ENCODE measurements around the gene ANKRD16. TPM values are rescaled to one million over a fixed set of nuclear protein-coding genes. Genes with fewer than 3 reads are reported as not detected.

The ANKRD16 gene
- total and polyA plus RNA-seq, 2 of the 13 experiments (the other 11 are each of a cell fraction or from before 2014, with no cell fraction given): 8.0 to 11.4 TPM

DNA sequence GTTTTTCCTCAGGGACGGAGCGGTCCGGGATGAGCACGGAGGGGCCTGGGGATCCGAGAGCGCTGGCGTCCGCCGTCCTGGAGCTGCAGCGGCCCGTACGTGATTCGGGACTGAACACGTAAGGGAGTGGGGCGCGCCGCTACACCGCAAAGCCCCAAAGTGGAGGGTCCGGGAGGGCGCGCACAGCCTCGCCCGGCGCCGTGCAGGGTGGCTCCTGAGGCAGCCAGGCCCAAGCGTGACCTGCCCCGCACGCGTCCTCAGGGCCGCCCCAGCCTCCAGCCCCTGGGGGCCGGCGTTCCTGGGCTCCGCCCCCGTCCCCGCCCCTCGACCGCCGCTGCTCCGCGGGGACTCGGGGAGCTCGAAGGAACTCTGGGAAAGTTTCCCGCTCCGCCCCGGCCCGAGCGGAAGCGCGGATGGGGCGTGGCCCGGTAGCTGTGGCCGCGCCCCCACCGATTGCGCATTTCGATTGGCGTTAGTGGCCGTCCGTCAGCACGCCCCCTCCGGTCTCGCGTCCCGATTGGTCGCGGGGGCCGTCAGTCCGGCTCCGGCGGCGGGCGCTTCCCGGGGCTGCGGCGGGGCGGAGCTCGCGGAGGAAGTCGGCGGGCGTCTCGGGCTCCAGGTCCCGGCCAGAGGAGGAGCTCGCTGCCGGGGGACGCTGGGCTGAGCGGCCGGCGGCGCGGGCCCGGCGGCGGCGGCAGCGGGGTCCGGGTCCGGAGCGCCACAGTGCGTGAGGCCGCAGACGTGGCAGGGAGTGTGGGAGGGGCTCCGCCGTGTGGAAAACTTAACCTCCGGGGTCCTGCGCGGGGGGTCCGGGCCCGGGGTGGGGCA is at the start of gene ANKRD16, which contains the start of gene FBH1 (continued):
- TF ChIP-seq, protein P1, sequence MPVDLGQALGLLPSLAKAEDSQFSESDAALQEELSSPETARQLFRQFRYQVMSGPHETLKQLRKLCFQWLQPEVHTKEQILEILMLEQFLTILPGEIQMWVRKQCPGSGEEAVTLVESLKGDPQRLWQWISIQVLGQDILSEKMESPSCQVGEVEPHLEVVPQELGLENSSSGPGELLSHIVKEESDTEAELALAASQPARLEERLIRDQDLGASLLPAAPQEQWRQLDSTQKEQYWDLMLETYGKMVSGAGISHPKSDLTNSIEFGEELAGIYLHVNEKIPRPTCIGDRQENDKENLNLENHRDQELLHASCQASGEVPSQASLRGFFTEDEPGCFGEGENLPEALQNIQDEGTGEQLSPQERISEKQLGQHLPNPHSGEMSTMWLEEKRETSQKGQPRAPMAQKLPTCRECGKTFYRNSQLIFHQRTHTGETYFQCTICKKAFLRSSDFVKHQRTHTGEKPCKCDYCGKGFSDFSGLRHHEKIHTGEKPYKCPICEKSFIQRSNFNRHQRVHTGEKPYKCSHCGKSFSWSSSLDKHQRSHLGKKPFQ (CRISPR knock-in tag; IDR thresholded peaks at IDR 0.05; ENCODE audit: insufficient replicate concordance): peak; percentile 78
- TF ChIP-seq ETV5 (CRISPR knock-in tag; IDR thresholded peaks at IDR 0.05; ENCODE audit: borderline replicate concordance) (peak; percentile 88; the same call in 1 of the 2 replicates), HOXA5 (CRISPR knock-in tag; IDR thresholded peaks at IDR 0.05) (peak; percentile 65; the same call in 1 of the 2 replicates), TP53 (CRISPR knock-in tag; conservative IDR thresholded peaks at IDR 0.05) (0 out of 2 replicates have a peak, but pooled peaks have one; percentile 53), KLF11 (CRISPR knock-in tag; IDR thresholded peaks at IDR 0.05) (peak; percentile 96; the same call in 1 of the 2 replicates), ELF1 (CRISPR knock-in tag; IDR thresholded peaks at IDR 0.05) (peak; percentile 88), ZNF451 (CRISPR knock-in tag; IDR thresholded peaks at IDR 0.05) (peak; percentile 78; the same call in 1 of the 2 replicates), ERF (CRISPR knock-in tag; IDR thresholded peaks at IDR 0.05) (peak; percentile 74; the same call in 1 of the 2 replicates)
- TF ChIP-seq, protein P2, sequence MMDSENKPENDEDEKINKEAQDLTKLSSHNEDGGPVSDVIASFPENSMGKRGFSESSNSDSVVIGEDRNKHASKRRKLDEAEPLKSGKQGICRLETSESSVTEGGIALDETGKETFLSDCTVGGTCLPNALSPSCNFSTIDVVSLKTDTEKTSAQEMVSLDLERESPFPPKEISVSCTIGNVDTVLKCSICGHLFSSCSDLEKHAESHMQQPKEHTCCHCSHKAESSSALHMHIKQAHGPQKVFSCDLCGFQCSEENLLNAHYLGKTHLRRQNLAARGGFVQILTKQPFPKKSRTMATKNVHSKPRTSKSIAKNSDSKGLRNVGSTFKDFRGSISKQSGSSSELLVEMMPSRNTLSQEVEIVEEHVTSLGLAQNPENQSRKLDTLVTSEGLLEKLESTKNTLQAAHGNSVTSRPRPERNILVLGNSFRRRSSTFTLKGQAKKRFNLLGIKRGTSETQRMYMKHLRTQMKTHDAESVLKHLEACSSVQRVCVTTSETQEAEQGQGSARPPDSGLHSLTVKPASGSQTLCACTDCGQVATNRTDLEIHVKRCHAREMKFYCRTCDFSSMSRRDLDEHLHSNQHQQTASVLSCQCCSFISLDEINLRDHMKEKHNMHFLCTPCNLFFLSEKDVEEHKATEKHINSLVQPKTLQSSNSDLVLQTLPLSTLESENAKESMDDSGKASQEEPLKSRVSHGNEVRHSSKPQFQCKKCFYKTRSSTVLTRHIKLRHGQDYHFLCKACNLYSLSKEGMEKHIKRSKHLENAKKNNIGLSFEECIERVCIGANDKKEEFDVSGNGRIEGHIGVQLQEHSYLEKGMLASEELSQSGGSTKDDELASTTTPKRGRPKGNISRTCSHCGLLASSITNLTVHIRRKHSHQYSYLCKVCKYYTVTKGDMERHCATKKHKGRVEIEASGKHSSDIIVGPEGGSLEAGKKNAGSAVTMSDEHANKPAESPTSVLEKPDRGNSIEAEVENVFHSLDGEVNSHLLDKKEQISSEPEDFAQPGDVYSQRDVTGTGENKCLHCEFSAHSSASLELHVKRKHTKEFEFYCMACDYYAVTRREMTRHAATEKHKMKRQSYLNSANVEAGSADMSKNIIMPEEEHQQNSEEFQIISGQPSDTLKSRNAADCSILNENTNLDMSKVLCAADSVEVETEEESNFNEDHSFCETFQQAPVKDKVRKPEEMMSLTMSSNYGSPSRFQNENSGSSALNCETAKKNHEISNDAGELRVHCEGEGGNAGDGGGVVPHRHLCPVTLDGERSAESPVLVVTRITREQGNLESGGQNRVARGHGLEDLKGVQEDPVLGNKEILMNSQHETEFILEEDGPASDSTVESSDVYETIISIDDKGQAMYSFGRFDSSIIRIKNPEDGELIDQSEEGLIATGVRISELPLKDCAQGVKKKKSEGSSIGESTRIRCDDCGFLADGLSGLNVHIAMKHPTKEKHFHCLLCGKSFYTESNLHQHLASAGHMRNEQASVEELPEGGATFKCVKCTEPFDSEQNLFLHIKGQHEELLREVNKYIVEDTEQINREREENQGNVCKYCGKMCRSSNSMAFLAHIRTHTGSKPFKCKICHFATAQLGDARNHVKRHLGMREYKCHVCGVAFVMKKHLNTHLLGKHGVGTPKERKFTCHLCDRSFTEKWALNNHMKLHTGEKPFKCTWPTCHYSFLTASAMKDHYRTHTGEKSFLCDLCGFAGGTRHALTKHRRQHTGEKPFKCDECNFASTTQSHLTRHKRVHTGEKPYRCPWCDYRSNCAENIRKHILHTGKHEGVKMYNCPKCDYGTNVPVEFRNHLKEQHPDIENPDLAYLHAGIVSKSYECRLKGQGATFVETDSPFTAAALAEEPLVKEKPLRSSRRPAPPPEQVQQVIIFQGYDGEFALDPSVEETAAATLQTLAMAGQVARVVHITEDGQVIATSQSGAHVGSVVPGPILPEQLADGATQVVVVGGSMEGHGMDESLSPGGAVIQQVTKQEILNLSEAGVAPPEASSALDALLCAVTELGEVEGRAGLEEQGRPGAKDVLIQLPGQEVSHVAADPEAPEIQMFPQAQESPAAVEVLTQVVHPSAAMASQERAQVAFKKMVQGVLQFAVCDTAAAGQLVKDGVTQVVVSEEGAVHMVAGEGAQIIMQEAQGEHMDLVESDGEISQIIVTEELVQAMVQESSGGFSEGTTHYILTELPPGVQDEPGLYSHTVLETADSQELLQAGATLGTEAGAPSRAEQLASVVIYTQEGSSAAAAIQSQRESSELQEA (CRISPR knock-in tag; IDR thresholded peaks at IDR 0.05; ENCODE audit: not compliant biosample characterization): peak; percentile 82
- TF ChIP-seq, protein P3, sequence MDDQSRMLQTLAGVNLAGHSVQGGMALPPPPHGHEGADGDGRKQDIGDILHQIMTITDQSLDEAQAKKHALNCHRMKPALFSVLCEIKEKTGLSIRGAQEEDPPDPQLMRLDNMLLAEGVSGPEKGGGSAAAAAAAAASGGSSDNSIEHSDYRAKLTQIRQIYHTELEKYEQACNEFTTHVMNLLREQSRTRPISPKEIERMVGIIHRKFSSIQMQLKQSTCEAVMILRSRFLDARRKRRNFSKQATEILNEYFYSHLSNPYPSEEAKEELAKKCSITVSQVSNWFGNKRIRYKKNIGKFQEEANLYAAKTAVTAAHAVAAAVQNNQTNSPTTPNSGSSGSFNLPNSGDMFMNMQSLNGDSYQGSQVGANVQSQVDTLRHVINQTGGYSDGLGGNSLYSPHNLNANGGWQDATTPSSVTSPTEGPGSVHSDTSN (CRISPR knock-in tag; IDR thresholded peaks at IDR 0.05; ENCODE audit: borderline replicate concordance): peak; percentile 99
- TF ChIP-seq, protein P4, sequence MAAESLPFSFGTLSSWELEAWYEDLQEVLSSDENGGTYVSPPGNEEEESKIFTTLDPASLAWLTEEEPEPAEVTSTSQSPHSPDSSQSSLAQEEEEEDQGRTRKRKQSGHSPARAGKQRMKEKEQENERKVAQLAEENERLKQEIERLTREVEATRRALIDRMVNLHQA (CRISPR knock-in tag; IDR thresholded peaks at IDR 0.05): no peak
- TF ChIP-seq, protein P5, sequence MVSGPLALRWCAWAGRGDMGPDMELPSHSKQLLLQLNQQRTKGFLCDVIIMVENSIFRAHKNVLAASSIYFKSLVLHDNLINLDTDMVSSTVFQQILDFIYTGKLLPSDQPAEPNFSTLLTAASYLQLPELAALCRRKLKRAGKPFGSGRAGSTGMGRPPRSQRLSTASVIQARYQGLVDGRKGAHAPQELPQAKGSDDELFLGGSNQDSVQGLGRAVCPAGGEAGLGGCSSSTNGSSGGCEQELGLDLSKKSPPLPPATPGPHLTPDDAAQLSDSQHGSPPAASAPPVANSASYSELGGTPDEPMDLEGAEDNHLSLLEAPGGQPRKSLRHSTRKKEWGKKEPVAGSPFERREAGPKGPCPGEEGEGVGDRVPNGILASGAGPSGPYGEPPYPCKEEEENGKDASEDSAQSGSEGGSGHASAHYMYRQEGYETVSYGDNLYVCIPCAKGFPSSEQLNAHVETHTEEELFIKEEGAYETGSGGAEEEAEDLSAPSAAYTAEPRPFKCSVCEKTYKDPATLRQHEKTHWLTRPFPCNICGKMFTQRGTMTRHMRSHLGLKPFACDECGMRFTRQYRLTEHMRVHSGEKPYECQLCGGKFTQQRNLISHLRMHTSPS (CRISPR knock-in tag; IDR thresholded peaks at IDR 0.05; ENCODE audit: low read depth): 0 out of 2 replicates have a peak, but pooled peaks have one; percentile 48
